Mucosa of gallbladder (tissue), 1 donor: ENCODE measurements around the gene MYO1E. TPM values are rescaled to one million over a fixed set of nuclear protein-coding genes. Genes with fewer than 3 reads are reported as not detected.
"Not testable (repeated sequence)": the region's sequence is repeated elsewhere in the genome, so short reads cannot be mapped to it uniquely, and the experiment has no call there.

Experiments
- DNase-seq: peaks from one replicate; pipeline ENCODE4 v3.0.0-alpha.2; 2020; ENCODE audit warnings: low spot score
- total RNA-seq: library from RNA; stranded (reverse); gene quantifications from one replicate; pipeline ENCODE4 v1.2.1, GENCODE V29; 2021
- donor health status: DM: no; HTN: no; CAD: no.

The MYO1E gene
- total RNA-seq: 204 TPM

GRCh38 chr15:59372352-59373211 lies at the start of gene MYO1E:
Gene MYO1E (minus strand): TSS chr15:59372871. CDS start chr15:59372500, 371 bp downstream.
- DNase-seq: peak; percentile 95

- no peak for DNase-seq
Observed at GRCh38 chr15:59420986-59421618, 48.4 kb upstream of the MYO1E start.

DNA sequence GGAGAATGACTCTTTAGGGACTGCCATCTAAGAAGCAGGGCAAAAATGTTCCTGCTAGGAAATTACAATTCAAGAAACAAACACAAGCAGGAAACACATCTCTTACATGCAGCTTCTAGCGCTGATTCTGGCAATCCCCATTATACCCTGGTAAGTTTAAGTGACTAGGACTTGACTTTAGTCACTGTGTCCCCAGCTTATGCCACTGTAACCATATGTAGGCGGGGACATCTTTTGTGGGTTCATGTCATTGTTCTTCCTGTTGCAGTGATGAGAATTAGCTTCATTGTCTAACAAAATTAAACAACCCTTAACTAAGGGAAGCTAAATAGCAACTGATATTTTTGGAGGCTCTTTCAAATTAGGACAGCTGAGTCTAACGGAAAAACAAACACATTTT lies 47.4 kb upstream of the MYO1E start:
- no peak for DNase-seq

DNA sequence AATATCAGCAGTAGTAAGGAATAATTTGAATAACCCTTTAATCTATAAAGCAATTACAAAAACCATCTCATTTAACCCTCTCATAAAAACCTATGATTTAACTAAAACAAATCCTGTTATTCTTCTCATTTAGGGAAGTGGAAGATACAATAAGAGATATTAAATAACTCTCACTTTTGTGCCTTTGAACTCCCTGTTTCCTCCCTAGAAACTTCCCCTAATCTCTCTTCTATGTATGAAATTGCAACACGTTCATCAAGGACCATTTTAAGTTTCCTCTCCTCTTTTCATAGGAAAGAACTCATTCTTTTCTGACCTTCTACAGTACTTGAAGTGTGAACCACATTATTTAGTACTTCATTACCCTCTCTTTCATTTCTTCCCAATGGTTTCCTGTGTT lies 46.5 kb upstream of the MYO1E start:
- no peak for DNase-seq

DNA sequence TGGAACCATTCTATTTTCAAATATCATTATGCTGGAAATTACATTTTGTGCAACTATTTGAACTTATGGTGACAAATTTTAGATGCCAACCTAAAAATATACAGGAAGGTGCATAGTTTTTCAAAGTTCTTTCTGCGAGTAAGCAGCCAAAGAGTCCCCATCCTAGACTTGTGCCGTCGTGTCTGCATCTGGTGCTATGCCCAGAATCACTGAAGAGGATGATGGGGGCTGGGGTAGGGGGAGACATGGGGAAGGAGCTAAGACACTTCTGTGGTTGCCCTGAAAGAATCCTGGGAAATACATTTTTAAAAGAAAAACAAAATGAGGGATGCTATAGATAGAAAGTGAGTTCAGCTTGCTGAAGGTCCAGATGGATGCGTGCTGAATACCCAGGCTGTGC lies 44.1 kb upstream of the MYO1E start:
- no peak for DNase-seq

- DNase-seq: no peak
Observed at GRCh38 chr15:59413577-59413976, 40.9 kb upstream of the MYO1E start.

DNA sequence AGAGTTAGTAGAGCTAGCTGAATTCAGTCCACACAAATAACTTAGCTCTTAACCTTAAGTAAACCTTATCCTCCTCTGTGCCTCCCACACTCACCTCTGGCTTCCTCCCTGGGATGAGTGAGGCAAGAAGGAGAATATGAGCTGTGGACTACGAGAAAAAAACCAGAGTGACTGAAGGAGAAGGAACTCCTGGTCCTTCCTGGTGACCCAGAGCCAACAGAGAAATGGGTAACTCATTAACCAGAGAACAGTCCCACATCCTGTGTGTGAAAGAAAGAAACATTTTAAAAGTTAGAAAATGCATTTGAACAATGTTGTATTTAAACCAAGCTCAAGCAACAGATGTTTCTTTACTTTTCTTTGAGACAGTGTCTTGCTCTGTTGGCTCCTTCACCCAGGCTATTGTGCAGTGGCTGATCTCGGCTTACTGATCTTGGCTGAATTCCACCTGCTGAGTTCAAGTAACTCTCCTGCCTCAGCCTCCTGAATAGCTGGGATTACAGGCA lies 37.8 kb upstream of the MYO1E start:
- peak; percentile 44 for DNase-seq

DNA sequence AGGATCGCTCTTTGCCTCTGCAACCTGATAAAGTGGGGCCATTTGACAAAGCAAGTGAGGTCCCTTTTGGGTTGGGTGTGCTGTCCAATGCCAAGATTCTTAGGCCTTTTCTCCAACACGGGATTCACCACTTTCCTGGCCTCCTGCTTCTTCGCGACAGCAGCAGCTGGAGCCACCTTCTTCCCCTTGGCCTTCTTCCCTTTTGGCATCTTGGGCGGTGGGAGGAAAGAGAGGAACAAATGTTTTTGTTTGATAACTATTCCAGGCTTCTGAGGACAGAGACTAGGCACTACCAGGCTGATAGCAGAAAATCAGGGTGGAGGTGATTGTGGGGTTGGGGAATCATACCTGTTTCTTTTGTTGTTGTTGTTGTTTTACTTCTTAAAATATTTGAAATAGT lies 35.3 kb upstream of the MYO1E start:
- DNase-seq: no peak

- no peak for DNase-seq
Observed at GRCh38 chr15:59406446-59406845, 33.8 kb upstream of the MYO1E start.

DNA sequence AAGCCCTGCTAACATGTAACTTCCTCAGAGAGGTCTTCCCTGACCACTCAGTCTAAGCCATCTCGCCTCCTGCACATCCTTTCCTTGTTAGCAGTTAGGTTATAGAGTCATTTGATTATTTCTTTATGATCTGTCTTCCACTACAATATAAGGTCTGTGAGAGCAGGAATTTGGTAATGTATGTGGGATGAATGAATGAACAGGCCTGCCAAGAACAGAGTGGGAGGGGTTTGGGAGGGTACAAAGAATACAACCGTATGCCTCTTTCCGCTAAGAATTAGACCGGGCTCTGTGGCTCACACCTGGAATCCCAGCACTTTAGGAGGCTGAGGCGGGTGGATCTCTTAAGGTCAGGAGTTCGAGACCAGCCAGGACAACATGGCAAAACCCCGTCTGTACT lies 32.4 kb upstream of the MYO1E start:
- DNase-seq: no peak

DNA sequence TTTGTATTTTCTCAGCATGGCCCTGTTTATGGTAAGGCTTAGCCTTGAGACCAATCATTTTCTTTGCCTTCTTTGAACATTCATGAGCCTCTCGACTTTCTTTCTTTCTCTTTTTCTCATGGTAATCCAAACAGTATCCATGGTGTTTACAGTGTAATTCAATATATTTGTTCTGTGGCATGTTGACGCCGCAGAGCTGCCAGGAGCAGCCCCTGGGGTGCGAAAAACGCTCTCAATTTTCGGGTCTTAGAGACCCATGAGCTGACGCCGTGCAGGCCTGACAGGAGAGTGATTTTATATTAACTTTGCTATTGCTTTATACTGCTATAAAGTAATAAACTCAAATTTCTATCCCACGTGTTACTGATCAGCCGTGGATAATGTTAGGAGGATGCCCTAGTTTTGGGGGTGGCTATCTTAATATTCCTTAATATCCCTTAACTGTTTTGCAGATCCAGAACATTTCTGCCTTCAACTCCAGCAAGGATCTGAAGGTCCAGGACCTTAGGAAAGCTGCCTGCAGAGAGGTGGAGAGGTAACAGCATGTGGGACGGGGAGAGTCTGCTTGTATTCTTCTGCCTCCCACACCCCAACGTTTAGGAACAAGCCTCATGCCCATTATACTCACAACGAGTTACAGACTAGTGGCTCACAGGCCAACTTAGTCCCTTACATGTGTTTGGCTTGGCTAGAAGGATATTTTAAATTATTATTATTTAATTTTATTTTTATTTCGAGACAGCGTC lies 29.3 kb upstream of the MYO1E start:
- no peak for DNase-seq

DNA sequence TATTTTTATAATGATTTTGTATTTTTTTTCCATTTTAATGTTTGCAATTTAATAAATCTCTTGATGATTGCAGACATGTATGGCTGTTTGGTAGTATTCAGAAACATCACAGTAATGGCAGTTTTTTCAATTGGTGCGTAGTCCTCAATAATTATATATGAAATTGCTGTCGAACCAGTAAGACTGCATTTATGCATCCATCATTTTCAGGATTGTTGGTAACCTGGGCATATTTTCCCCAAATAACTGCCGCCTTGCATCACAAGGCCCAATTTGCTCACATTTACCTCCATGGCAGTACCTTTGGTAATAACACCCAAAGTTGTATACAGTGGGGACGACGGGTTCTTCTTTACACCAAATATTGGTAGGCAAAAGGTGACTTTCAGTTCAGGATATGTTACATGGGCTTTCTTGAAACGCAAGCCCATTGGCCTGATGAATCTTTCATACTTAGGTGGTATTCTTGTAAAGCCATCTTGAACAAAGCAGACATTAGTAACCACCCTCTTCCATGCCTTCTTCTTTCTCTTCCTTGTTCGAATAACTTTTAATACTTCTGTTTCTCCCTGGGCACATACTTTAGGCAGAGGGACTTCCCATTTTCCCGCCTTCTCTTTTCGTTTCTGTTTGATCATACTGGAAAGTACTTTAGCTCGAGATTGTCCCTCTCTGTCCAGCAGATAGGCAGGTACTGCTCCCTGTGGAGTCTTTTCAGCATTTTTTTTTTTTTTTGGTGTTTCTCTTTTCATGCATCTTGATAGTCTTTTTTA lies 28.6 kb upstream of the MYO1E start:
- DNase-seq: not testable (repeated sequence)

DNA sequence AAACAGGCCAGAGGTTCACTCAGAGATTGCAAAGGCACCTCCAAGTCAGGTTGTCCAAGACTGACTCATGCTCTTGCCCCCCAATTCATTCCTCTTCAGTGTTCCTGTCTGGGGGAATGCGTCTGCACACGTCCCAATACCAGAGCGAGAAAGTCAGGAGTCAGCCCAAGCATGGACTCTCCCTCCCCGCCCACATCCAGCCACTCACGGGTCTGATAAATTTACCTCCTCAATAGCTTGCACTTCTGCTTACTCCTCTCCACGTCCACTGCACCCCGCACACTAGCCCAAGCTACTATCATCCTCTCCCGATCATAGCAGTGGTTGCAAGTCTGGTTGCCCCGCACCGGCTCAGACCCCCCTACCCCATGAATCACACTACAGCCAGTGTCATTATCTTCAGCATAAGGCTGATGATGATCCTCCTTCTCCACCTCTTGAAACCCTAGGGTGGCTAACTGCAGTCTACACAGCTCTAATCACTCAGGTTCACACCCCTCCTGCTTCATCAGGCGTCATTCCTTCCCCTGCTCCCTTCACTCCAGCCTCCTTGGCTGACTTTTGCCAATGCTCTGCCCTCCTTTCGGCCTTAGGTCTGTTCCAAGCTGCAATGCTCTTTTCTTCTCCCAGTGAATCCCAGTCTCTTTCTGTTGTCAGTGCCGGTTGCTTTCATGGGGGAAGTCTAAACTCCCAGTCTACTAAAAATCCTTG lies 27.6 kb upstream of the MYO1E start:
- no peak for DNase-seq

GRCh38 chr15:59399465-59400102 lies 26.9 kb upstream of the MYO1E start:
- no peak for DNase-seq

- no peak for DNase-seq
Observed at GRCh38 chr15:59398220-59398619, 25.5 kb upstream of the MYO1E start.

DNA sequence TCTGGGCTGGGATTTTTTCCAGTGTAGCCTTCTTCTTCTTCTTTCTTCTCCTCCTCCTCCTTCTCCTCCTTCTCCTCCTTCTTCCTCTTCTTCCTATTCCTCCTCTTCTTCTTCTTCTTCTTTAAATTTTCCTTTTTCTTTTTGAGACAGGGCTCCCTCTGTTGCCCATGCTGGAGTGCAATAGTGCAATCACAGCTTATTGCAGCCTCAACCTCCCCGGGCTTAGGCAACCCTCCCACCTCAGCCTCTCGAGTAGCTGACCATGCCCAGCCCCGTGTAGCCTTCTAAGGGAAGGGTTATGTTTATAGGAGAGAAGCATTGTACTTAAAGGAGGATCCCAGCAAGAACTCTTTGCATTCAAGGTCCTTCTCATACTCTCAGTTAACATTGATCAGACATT lies 24.0 kb upstream of the MYO1E start:
- no peak for DNase-seq

DNA sequence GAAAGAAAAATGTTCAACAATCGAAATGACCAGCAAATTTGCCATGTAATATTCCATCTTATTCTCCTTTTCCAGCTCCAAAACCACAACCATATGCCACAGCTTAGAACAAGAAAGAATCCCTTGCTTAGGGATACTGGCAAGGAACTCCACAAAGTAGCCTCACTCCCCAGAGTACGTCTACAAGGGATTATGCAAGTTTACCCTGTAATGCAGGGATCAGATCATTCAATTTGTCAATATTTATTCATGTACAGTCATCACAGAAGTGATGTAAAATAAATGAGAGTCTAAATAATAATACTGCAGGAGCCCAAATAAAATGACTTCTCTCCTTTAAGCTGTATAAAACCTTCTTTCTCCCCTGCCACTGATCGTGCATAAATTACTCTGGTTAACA lies 23.5 kb upstream of the MYO1E start:
- DNase-seq: no peak

- no peak for DNase-seq
Observed at GRCh38 chr15:59394166-59394661, 21.5 kb upstream of the MYO1E start.

DNA sequence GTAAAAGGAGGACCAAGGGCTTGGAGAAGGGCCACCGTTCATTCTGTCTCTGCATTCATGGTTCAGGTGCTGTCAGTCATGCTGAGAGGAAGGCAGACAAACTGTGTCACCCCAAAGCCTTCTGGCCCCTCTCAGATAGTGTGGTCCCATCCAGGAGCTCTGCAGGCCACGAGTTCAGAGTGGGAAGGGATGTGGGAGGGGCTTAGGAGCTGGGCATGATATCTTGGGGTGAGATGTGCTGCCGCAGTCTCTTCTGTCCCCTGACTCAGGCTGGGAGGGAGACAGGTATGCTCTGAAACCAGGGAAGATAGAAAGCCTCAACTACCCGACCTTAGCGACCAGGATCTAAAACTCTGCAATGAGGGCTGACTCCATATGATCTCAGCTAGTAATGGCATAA lies 19.6 kb upstream of the MYO1E start:
- DNase-seq: no peak

GRCh38 chr15:59388670-59389069 lies 16.0 kb upstream of the MYO1E start:
- no peak for DNase-seq
